GM19328 (cell line): Measurements from ENCODE around the gene PSMD1.
"Not testable (repeated sequence)": the region's sequence is repeated elsewhere in the genome, so short reads cannot be mapped to it uniquely, and the experiment has no call there.

Experiments used
- ATAC-seq: cut with Tn5 transposase; IDR thresholded peaks from one replicate; pipeline ENCODE4 v1.9.1; 2021; ENCODE audit warnings: mild to moderate bottlenecking, moderate library complexity; ENCODE audit not compliant: unreplicated experiment

Gene PSMD1

GRCh38 chr2:231052494-231053451 is 3.9 kb upstream of the PSMD1 start:
- ATAC-seq, result no peak

DNA sequence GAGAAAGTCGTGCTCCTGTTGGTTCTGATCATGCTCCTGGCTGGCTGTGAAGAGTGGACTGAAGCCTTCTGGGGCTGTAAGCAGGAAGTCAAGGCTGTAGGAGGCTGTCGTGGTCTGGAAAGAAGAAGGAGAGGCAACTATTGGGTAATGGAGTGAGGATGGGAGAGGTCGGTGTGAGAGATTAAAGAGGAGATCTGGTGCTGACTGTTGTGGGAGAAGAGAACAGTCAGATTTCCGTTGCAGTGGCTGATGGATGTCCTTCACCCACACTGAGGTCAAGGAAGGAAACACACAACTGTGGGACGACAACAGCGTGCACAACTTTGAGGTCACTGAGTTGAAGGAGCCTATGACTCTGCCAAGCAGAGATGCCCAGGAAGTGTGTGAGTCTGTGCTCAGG is 2.8 kb upstream of the PSMD1 start:
- no peak for ATAC-seq

- ATAC-seq, result no peak
Observed at GRCh38 chr2:231057590-231057989, 923 bp downstream of the PSMD1 start.

DNA sequence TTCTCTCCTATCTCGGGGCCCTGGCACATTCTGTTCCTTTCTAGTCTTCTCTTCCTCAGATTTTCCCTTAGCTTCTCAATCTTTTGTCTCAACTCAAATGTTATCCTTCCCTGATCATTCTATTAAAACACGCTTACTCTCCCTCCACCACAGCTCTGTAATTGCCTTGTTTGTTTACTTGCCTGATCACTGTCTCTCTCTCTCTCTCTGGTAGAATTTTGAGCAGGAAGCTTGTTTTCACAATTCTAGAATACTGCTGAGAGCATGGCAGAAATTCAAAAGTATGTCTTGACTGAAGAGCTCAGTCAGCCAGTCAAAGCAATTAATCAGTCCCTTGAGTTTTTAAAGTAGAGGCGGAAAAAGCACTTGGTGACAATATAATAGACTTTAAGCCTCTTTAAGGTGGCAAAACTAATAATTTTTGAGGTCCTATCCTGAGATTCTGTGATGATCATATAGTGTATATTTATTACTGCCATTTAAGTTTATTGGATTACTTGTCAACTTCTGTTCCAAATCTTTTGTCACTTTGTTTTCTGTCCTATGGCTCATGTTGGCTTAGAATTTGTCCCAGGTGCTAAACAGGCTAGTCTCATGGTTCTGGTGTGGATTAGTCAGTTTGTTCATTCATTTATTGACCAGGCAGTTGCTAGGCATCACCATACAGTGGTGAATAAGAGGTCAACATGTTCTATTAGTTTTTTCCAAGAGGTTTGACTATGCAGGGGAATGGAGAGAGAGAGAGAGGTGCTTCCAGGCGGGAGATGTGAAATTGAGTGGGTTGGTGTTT is 2.3 kb downstream of the PSMD1 start:
- ATAC-seq, result no peak

- ATAC-seq, result no peak
Observed at GRCh38 chr2:231059756-231060155, 3.1 kb downstream of the PSMD1 start.

DNA sequence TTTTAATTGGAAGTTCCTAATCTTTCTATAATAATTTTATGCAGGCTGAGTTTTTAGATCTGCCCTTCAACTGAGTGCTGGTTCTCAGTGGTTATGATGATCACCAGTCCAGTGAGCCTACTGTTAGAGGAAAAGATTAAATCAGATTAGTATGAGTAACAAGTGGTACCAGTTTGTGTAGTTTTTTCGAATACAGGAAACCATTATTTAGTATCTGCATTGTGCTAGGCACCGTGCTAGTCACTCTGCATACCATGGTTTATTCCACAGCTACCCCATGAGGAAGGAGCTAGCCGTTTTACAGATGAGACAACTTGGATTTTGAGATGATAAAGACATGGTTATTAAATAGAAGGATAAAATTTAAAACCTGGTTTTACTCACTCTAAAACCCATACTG is 6.1 kb downstream of the PSMD1 start:
- ATAC-seq, result no peak

DNA sequence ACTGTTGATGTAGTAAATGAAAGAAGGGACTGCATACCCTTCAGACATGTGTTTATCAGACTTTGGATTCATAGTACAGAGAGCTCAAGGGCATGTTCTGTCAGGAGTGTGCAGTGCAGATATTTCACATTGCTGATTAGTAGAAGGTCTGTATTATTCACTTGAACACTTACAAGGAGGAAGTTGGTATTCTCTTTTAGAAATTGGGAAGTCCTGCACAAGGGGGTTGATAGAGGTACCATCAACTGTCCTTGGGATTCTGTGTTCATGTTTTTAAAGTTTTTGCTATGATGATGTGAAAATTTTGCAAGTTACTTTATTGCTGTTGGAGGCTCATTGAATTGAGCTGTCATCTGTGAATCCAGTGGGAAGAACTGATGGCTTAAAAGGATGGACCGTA is 6.7 kb downstream of the PSMD1 start:
- no peak for ATAC-seq

- ATAC-seq, result no peak
Observed at GRCh38 chr2:231065966-231066365, 9.3 kb downstream of the PSMD1 start.

- ATAC-seq, result not testable (repeated sequence)
Observed at GRCh38 chr2:231067531-231067930, 10.9 kb downstream of the PSMD1 start.

DNA sequence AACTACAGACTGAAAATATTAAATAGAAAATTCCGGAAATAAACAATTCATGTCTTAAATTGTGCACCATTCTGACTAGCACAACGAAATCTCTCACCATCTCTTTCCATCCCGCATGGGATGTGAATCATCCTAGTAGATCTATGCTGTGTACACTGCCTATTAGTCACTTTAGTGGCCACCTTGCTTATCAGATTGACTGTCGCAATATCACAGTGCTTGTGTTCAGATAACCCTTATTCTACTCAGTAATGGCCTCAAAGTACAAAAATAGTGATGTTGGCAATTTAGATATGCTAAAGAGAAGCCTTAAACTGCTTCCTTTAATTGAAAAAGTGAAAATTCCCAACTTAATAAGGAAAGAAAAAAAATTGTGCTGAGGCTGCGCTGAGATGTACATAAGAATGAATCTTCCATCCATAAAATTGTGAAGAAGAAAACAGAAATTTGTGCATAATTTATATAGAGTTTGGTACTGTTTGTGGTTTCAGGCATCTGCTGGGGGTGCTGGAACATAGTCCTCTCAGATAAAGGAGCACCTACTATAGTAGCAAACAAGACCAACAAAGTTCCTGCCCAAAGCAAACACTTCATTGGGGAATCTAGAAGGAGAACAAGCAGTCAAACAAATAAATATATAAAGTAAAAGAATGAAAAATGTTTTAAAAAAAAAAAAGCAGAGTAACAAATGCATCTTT is 12.0 kb downstream of the PSMD1 start:
- ATAC-seq, result no peak

DNA sequence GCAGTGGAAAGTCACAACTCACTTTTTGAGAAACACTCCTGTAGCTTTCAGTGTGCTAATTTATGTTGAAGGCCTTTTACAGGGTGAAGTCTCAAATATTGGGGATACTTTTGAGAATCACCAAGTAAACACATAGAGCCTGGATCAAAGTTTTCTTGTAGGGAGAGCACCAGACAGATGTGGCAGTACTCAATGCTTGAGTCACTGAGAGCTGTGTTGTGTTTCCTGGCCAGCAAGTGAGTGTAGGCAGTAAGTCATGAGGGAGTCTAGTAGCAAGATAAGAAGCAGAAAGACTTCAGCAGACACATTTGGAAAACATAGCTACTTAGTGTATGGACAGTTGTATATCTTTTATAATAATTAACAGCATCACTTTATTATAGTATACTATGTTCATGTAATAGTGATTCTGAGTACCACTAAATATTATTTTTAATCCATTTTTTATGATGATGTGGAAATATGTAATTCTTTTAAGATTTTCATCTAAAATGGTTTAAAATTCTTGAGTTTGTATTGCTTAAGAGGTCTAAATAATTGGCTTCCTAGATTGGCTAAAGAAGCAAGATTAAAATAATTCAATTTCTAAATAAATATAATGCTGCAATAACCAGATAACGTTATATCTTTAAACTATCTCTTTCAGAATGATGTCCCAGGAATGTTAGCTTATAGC is 12.8 kb downstream of the PSMD1 start:
- no peak for ATAC-seq

DNA sequence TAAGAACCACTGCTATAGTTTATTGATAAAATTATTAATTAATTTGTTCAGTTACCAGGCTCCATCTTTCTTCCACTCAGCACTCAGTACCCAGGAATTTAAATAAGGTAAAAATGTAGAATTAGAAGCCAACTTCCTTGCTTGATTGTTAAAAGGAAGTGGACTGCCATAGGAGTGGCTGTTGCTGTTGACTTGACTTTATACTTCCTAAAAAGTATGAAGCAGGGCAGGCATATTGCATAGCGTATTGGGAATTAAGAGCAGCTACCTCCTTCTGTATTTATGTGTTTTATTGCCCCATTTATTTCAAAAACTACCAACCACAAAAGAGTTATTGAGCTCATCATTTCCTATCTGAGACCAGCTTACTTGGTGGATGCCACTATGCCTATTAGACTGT is 27.9 kb downstream of the PSMD1 start:
- ATAC-seq, result no peak

DNA sequence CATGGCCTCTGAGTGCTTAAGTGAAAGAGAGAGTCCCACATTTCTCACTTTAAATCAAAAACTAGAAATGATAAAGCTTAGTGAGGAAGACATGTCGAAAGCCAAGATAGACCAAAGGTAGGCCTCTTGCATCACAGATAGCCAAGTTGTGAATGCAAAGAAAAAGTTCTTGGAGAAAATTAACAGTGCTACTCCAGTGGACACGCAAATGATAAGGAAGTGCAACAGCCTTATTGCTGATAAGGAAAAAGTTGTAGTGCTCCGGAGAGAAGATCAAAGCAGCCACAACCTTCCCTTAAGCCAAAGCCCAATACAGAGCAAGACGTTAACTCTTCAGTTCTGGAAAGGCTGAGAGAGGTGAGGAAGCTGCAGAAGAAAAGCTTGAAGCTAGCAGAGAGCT is 32.1 kb downstream of the PSMD1 start:
- no peak for ATAC-seq

DNA sequence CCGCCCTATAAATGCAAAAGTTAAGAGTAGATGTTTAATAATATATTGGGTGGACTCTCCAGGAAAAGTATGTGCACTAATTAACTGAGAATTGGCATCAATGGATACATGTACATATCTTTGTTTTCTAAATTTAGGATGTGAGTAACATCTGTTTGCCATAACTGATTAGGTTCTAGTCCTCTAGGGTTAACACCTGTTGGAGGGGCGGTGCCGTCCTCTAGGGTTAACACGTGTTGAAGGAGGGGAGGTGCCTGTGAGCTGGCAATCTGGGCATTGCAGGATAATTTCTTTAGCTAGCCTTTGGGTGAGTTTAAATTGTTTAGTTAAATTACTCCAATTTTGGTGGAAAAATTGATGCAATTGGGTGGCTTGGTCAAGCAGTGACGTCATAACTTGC is 37.3 kb downstream of the PSMD1 start:
- no peak for ATAC-seq

DNA sequence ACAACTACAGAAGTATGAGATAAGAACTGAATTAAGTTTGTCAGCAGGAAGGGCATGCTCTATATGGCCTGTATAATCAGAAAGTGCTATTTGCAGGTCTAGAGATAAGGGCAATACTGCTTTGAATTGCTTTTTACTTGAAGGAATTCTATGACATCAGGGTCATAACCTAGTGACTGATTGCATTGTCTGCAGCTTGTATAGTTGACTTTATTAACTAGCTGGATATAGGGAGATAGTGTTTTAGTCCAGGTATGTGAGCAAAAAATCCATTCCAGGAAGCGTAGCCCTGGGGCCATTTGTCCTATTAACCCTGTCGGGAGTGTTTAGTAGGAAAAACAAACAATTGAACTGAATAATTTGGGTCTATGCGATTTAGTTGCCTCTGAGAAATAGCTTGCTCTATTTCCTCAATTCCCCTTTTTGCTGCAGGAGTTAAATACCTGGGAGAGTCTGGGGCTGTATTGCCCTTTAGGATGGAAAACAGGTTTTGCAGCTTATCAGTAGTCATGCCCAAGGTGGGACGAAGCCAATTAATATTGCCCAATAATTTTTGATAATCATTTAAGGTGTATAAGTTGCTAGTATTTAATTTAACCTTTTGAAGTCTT is 38.2 kb downstream of the PSMD1 start:
- no peak for ATAC-seq

- ATAC-seq, result no peak
Observed at GRCh38 chr2:231099918-231100317, 43.3 kb downstream of the PSMD1 start.

DNA sequence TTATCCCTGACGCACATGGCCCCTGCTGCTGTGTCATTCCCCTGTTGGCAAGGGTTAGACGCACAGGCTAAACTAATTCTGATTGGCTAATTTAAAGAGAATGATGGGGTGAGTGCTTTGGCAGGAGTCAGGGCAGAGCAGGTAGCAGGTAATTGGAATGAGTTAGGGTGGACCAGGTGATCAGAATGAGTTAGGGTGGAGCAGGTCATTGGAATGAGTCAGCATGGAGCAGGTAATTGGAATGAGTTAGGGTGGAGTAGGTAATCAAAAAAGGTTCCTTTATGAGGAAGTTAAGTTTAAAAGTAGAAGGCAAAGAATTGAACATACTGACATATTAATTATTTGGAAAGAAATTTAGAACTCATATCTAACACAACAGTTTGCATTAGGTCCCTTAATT is 43.7 kb downstream of the PSMD1 start:
- ATAC-seq, result not testable (repeated sequence)

- no peak for ATAC-seq
Observed at GRCh38 chr2:231100990-231101389, 44.3 kb downstream of the PSMD1 start.

- no peak for ATAC-seq
Observed at GRCh38 chr2:231102772-231103171, 46.1 kb downstream of the PSMD1 start.

- ATAC-seq, result peak; percentile 64
Observed at GRCh38 chr2:231104115-231104713, 47.5 kb downstream of the PSMD1 start.
